ENCODE data around the gene MCCC2. TPM values are rescaled to one million over a fixed set of nuclear protein-coding genes. Genes with fewer than 3 reads are reported as not detected.

The MCCC2 gene
- total and polyA plus RNA-seq, 10 donors, result 15.3 to 48.8 (median 31.6) TPM

GRCh38 chr5:71693828-71694427 is 106.8 kb downstream of the MCCC2 start:
- no peak overlapping the region for H3K4me3 ChIP-seq
- intact Hi-C loops (cut with DNase I; ENCODE audit: low total_unique reads), result no loop called here
- no peak for TF ChIP-seq CTCF (IDR thresholded peaks at IDR 0.05 in 8 of 11, conservative IDR thresholded peaks at IDR 0.05 in 3 of 11)
- TF ChIP-seq POLR2A (IDR thresholded peaks at IDR 0.05), result no peak
- WGBS, 5 donors, result 32 to 41% (median 37%) methylated on average over 7 of the region's 7 CpGs
- no peak for DNase-seq
- H3K4me1 ChIP-seq, result peaks cover 0 to 7% (median 0%) of the 10 kb centered on the region in 6 donors
- H3K27me3 ChIP-seq (replicated peaks in 1 of 7), result peaks cover 0 to 7% (median 0%) of the 10 kb centered on the region in 7 donors
- H3K36me3 ChIP-seq, result no peaks in the 10 kb centered on the region
- no peak overlapping the region for H3K27ac ChIP-seq
- H3K9me3 ChIP-seq, result no peaks in the 10 kb centered on the region

- peaks cover 0 to 7% (median 0%) of the 10 kb centered on the region in 6 donors for H3K4me1 ChIP-seq
- 89 to 97% (median 95%) methylated on average over 7 to 8 of the region's 8 CpGs for WGBS, 5 donors
- no peak overlapping the region for H3K27ac ChIP-seq
- intact Hi-C loops (cut with DNase I; ENCODE audit: low total_unique reads), result no loop called here
- TF ChIP-seq CTCF (IDR thresholded peaks at IDR 0.05 in 8 of 11, conservative IDR thresholded peaks at IDR 0.05 in 3 of 11), result no peak
- TF ChIP-seq POLR2AphosphoS5 (IDR thresholded peaks at IDR 0.05), result no peak
- no peak for TF ChIP-seq POLR2A (IDR thresholded peaks at IDR 0.05)
- no peaks in the 10 kb centered on the region for H3K36me3 ChIP-seq
- no peaks in the 10 kb centered on the region for H3K9me3 ChIP-seq
- H3K27me3 ChIP-seq (replicated peaks in 1 of 7), result peaks cover 0 to 7% (median 0%) of the 10 kb centered on the region in 7 donors
- no peak for DNase-seq
- H3K4me3 ChIP-seq, result no peak overlapping the region
These were observed 107.9 kb downstream of the MCCC2 start for GRCh38 chr5:71695071-71695470.

GRCh38 chr5:71695595-71695994 is 108.5 kb downstream of the MCCC2 start:
- intact Hi-C loops (cut with DNase I; ENCODE audit: low total_unique reads), result no loop called here
- no peak for TF ChIP-seq CTCF (IDR thresholded peaks at IDR 0.05 in 8 of 11, conservative IDR thresholded peaks at IDR 0.05 in 3 of 11)
- no peak for TF ChIP-seq POLR2A (IDR thresholded peaks at IDR 0.05)
- no peak for TF ChIP-seq POLR2AphosphoS5 (IDR thresholded peaks at IDR 0.05)
- peaks cover 0 to 7% (median 0%) of the 10 kb centered on the region in 6 donors for H3K4me1 ChIP-seq
- H3K9me3 ChIP-seq, result no peaks in the 10 kb centered on the region
- H3K27me3 ChIP-seq (replicated peaks in 1 of 7), result peaks cover 0 to 7% (median 0%) of the 10 kb centered on the region in 7 donors
- H3K4me3 ChIP-seq, result no peak overlapping the region
- DNase-seq, result no peak
- H3K36me3 ChIP-seq, result no peaks in the 10 kb centered on the region
- no peak overlapping the region for H3K27ac ChIP-seq

GRCh38 chr5:71697967-71698366 is 110.8 kb downstream of the MCCC2 start:
- no peak overlapping the region for H3K4me3 ChIP-seq
- peaks cover 0 to 7% (median 0%) of the 10 kb centered on the region in 6 donors for H3K4me1 ChIP-seq
- intact Hi-C loops (cut with DNase I; ENCODE audit: low total_unique reads), result no loop called here
- peaks cover 0 to 12% (median 0%) of the 10 kb centered on the region in 7 donors for H3K27me3 ChIP-seq (replicated peaks in 1 of 7)
- 57 to 76% (median 68%) methylated on average over 13 to 14 of the region's 14 CpGs for WGBS, 5 donors
- H3K9me3 ChIP-seq, result no peaks in the 10 kb centered on the region
- H3K27ac ChIP-seq, result no peak overlapping the region
- no peak for DNase-seq
- TF ChIP-seq CTCF (IDR thresholded peaks at IDR 0.05 in 8 of 11, conservative IDR thresholded peaks at IDR 0.05 in 3 of 11) (peak in 1 of 11 experiments; percentile 11), POLR2A (IDR thresholded peaks at IDR 0.05) (no peak), POLR2AphosphoS5 (IDR thresholded peaks at IDR 0.05) (no peak)
- no peaks in the 10 kb centered on the region for H3K36me3 ChIP-seq

Data from spleen (tissue), 11 donors.